ENCODE measurements around the gene NFIX. TPM values are rescaled to one million over a fixed set of nuclear protein-coding genes. Genes with fewer than 3 reads are reported as not detected.

NFIX gene
- total and polyA plus RNA-seq, 2 of the 13 experiments (the other 11 are each of a cell fraction or from before 2014, with no cell fraction given): 3.4 to 5.4 TPM

DNA sequence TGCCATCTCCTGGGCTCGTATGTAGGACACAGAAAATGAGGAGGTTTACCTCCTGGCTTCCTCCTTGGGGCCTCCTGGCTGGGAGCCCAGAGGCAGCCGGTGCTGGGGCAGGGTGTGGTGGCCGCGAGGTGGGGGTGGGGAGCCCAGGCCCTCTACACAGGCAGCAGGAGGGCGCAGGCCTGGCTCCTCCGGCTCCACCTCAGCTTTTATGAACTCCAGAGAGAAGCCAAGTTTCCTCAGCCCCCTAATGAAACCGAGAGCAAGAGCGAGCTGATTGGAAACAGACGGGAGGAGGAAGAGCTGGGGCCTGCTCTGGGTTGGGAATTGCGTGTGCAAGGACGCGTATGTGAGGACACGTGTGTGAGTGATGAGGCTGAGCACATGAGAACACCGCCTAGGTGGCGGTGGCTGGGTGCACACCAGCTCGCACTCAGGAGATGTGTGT lies 84.3 kb downstream of the NFIX start:
- in situ Hi-C loops (cut with HindIII; ENCODE audit: extremely low pct_ligation_motif_present, low pct_unique_long_range_greater_than_20kb) (no loop called here), intact Hi-C loops (cut with micrococcal nuclease; ENCODE audit: unreplicated experiment) (no loop called here)
- Histone ChIP-seq H3K4me3 (replicated peaks in 1 of 3; ENCODE audit: insufficient read depth in 1 of 3, low read depth in 2 of 3, low read length in 3 of 3) (no peak overlapping the region), H3K9me3 (ENCODE audit: low read length) (no peaks in the 10 kb centered on the region), H3K4me1 (ENCODE audit: insufficient read depth, low read length) (peaks cover 11% of the 10 kb centered on the region), H3K36me3 (replicated peaks in 1 of 2; ENCODE audit: control insufficient read depth in 1 of 2, insufficient read depth in 2 of 2, low read length in 2 of 2) (peaks cover 12 to 45% of the 10 kb centered on the region in 2 experiments), H3K27ac (ENCODE audit: extremely low read length, insufficient read depth, low read length) (no peak overlapping the region), H3K79me2 (ENCODE audit: insufficient read depth, low read length) (no peaks in the 10 kb centered on the region), H3K9ac (ENCODE audit: insufficient read depth, low read depth, low read length) (no peak overlapping the region), H3K27me3 (ENCODE audit: control insufficient read depth in 1 of 2, insufficient read depth in 2 of 2, low read length in 2 of 2) (no peaks in the 10 kb centered on the region), H4K20me1 (ENCODE audit: insufficient read depth, low read length) (no peaks in the 10 kb centered on the region), H2AFZ (ENCODE audit: low read length) (no peak overlapping the region), H3K4me2 (ENCODE audit: low read depth, low read length) (no peak overlapping the region)
- ChIA-PET CTCF (ENCODE audit: low intra/inter-chr PET ratio, low total read pairs) (no interaction called here), POLR2A (no interaction called here)
- TF ChIP-seq RBM22 (optimal IDR thresholded peaks at IDR 0.05; ENCODE audit: low read length) (peak; percentile 33), ZZZ3 (CRISPR knock-in tag; IDR thresholded peaks at IDR 0.05; ENCODE audit: borderline replicate concordance) (no peak)
- FAIRE-seq: no peak
- no TSS peak for BruUV-seq (replicated peaks)
- 99% methylated on average over 11 of the region's 16 CpGs for WGBS (ENCODE audit: low lambda C conversion rate)
- DNase-seq (ENCODE audit: low spot score): no peak
- ATAC-seq: no peak

DNA sequence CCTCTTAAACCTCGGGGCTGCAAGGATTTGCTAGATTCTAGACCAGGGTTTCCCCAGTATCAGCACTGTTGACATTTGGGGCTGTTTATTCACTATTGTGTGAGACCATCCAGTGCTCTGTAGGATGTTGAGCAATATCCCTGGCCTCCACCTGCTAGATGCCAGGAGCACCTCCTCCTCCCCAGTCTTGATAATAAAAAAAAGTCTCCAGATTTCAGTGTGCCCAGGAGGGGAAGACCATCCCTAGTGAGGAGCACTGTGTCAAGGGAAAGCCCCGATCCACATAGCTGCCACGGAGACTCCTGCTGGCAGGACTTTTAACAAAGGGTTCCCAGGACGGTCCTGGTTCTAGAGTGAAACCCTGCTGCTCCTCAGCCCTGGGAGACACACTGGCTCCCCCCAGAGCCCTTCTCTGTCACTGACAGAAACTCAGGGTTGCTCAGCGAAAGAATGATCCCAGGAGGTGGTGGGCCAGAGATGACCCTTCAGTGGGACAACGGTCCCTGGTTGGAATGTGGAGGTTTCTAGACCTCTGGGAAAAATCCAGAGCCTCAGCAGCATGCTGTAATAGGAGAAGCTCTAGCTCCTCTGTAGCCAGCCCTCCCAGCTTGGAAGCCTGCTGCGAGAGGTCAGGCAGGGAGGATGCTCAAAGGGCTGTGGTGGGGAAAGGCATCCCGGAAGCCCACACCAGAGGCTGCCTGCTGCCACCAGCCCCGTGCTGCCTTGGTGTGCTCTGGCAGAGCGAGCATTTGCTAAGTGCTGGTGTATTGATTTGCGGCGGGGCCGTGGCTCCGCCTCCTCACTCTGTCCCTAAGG lies 87.1 kb downstream of the NFIX start:
- DNase-seq (ENCODE audit: low spot score) (peak; percentile 52), FAIRE-seq (peak; percentile 50), ATAC-seq (peak; percentile 75)
- Histone ChIP-seq H3K9me3 (ENCODE audit: low read length) (no peaks in the 10 kb centered on the region), H4K20me1 (ENCODE audit: insufficient read depth, low read length) (no peaks in the 10 kb centered on the region), H3K79me2 (ENCODE audit: insufficient read depth, low read length) (no peaks in the 10 kb centered on the region), H3K27me3 (ENCODE audit: control insufficient read depth in 1 of 2, insufficient read depth in 2 of 2, low read length in 2 of 2) (no peaks in the 10 kb centered on the region), H2AFZ (ENCODE audit: low read length) (no peak overlapping the region), H3K27ac (ENCODE audit: extremely low read length, insufficient read depth, low read length) (no peak overlapping the region), H3K36me3 (replicated peaks in 1 of 2; ENCODE audit: control insufficient read depth in 1 of 2, insufficient read depth in 2 of 2, low read length in 2 of 2) (peaks cover 10 to 40% of the 10 kb centered on the region in 2 experiments), H3K9ac (ENCODE audit: insufficient read depth, low read depth, low read length) (no peak overlapping the region), H3K4me2 (ENCODE audit: low read depth, low read length) (no peak overlapping the region), H3K4me1 (ENCODE audit: insufficient read depth, low read length) (peaks cover 11% of the 10 kb centered on the region), H3K4me3 (replicated peaks in 1 of 3; ENCODE audit: insufficient read depth in 1 of 3, low read depth in 2 of 3, low read length in 3 of 3) (no peak overlapping the region)
- WGBS (ENCODE audit: low lambda C conversion rate): 85% methylated on average over 11 of the region's 14 CpGs
- no TSS peak for BruUV-seq (replicated peaks)
- intact Hi-C loops (cut with micrococcal nuclease; ENCODE audit: unreplicated experiment) (no loop called here), in situ Hi-C loops (cut with HindIII; ENCODE audit: extremely low pct_ligation_motif_present, low pct_unique_long_range_greater_than_20kb) (no loop called here)
- ChIA-PET POLR2A (interaction anchor here (0.6 kb wide), 1 partner anchor 99 kb away, joined by 3 read pairs; no protein-coding TSS in a partner anchor), CTCF (ENCODE audit: low intra/inter-chr PET ratio, low total read pairs) (interaction anchor here (0.9 to 1.4 kb wide), 2 partner anchors 105 to 117 kb away, joined by 5 to 8 read pairs; no protein-coding TSS in a partner anchor)
- TF ChIP-seq CEBPB (IDR thresholded peaks at IDR 0.05; ENCODE audit: borderline replicate concordance, low read depth, low read length) (peak; percentile 74), RBM22 (optimal IDR thresholded peaks at IDR 0.05; ENCODE audit: low read length) (peak; percentile 68), ZNF263 (CRISPR knock-in tag; IDR thresholded peaks at IDR 0.05) (peak; percentile 76), FOXA3 (CRISPR knock-in tag; IDR thresholded peaks at IDR 0.05) (0 out of 2 replicates have a peak, but pooled peaks have one; percentile 41), FOXA1 (IDR thresholded peaks at IDR 0.05) (no peak), FOXA1 (CRISPR knock-in tag; IDR thresholded peaks at IDR 0.05) (peak; percentile 54), RAD21 (CRISPR knock-in tag; IDR thresholded peaks at IDR 0.05) (0 out of 2 replicates have a peak, but pooled peaks have one; percentile 27), SALL1 (CRISPR knock-in tag; IDR thresholded peaks at IDR 0.05) (0 out of 2 replicates have a peak, but pooled peaks have one; percentile 10), CEBPG (CRISPR knock-in tag; IDR thresholded peaks at IDR 0.05) (peak; percentile 90)
- TF ChIP-seq, protein P1, sequence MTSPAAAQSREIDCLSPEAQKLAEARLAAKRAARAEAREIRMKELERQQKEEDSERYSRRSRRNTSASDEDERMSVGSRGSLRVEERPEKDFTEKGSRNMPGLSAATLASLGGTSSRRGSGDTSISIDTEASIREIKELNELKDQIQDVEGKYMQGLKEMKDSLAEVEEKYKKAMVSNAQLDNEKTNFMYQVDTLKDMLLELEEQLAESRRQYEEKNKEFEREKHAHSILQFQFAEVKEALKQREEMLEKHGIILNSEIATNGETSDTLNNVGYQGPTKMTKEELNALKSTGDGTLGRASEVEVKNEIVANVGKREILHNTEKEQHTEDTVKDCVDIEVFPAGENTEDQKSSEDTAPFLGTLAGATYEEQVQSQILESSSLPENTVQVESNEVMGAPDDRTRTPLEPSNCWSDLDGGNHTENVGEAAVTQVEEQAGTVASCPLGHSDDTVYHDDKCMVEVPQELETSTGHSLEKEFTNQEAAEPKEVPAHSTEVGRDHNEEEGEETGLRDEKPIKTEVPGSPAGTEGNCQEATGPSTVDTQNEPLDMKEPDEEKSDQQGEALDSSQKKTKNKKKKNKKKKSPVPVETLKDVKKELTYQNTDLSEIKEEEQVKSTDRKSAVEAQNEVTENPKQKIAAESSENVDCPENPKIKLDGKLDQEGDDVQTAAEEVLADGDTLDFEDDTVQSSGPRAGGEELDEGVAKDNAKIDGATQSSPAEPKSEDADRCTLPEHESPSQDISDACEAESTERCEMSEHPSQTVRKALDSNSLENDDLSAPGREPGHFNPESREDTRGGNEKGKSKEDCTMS (CRISPR knock-in tag; conservative IDR thresholded peaks at IDR 0.05): no peak
- TF ChIP-seq, protein P2, sequence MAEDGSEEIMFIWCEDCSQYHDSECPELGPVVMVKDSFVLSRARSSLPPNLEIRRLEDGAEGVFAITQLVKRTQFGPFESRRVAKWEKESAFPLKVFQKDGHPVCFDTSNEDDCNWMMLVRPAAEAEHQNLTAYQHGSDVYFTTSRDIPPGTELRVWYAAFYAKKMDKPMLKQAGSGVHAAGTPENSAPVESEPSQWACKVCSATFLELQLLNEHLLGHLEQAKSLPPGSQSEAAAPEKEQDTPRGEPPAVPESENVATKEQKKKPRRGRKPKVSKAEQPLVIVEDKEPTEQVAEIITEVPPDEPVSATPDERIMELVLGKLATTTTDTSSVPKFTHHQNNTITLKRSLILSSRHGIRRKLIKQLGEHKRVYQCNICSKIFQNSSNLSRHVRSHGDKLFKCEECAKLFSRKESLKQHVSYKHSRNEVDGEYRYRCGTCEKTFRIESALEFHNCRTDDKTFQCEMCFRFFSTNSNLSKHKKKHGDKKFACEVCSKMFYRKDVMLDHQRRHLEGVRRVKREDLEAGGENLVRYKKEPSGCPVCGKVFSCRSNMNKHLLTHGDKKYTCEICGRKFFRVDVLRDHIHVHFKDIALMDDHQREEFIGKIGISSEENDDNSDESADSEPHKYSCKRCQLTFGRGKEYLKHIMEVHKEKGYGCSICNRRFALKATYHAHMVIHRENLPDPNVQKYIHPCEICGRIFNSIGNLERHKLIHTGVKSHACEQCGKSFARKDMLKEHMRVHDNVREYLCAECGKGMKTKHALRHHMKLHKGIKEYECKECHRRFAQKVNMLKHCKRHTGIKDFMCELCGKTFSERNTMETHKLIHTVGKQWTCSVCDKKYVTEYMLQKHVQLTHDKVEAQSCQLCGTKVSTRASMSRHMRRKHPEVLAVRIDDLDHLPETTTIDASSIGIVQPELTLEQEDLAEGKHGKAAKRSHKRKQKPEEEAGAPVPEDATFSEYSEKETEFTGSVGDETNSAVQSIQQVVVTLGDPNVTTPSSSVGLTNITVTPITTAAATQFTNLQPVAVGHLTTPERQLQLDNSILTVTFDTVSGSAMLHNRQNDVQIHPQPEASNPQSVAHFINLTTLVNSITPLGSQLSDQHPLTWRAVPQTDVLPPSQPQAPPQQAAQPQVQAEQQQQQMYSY (CRISPR knock-in tag; IDR thresholded peaks at IDR 0.05): no peak
